SU-DHL-6 (cell line): Measurements from ENCODE around the gene TSG101.

Experiments used
- H2AFZ ChIP-seq: fragments of 200-600 bp; sonication (generic); 2 replicates; pipeline ENCODE4 v1.6.1; 2014; ENCODE audit warnings: low read depth, mild to moderate bottlenecking, moderate library complexity, mixed read lengths, antibody characterized with exemption, low read length; ENCODE audit not compliant: severe bottlenecking
- H3F3A ChIP-seq: fragments of 200-600 bp; shearing (Covaris generic); 2 replicates; pipeline ENCODE4 v1.6.0; 2016; ENCODE audit warnings: antibody characterized with exemption, mild to moderate bottlenecking; ENCODE audit not compliant: insufficient read depth
- H3K27ac ChIP-seq: fragments of 200-600 bp; sonication (generic); 2 replicates; pipeline ENCODE4 v1.5.1; 2016; ENCODE audit warnings: low read depth, mild to moderate bottlenecking, low read length, moderate library complexity, mixed read lengths
- H3K27me3 ChIP-seq: fragments of 200-600 bp; sonication (generic), shearing (Covaris generic); 2 replicates; pipeline ENCODE4 v1.6.0; 2014; ENCODE audit warnings: mild to moderate bottlenecking, low read length
- H3K36me3 ChIP-seq: fragments of 200-600 bp; sonication (generic); 2 replicates; pipeline ENCODE4 v1.6.1; 2014; ENCODE audit warnings: mild to moderate bottlenecking, low read length, mixed read lengths
- H3K4me2 ChIP-seq: fragments of 300-600, 200-600 bp; shearing (Covaris generic), sonication (generic); 2 replicates; pipeline ENCODE4 v1.6.0; 2014; ENCODE audit warnings: low read length, low read depth, mild to moderate bottlenecking; ENCODE audit not compliant: poor library complexity, severe bottlenecking
- H3K4me3 ChIP-seq: fragments of 200-600 bp; sonication (generic); 2 replicates; pipeline ENCODE4 v1.5.1; 2014; ENCODE audit warnings: antibody characterized with exemption, low read length, mild to moderate bottlenecking, mixed read lengths; ENCODE audit not compliant: insufficient read depth, poor library complexity, severe bottlenecking
- H3K79me2 ChIP-seq: fragments of 200-600 bp; sonication (generic); 2 replicates; pipeline ENCODE4 v1.6.1; 2014; ENCODE audit warnings: mild to moderate bottlenecking, low read length, moderate library complexity; ENCODE audit not compliant: insufficient read depth
- H3K9ac ChIP-seq: fragments of 200-600 bp; sonication (generic); 2 replicates; pipeline ENCODE4 v1.7.0; 2014; ENCODE audit warnings: mild to moderate bottlenecking, low read length
- H3K9me2 ChIP-seq: fragments of 200-600 bp; sonication (generic); replicated peaks from 2 replicates; pipeline ENCODE4 v1.6.1; 2014; ENCODE audit warnings: low read length; ENCODE audit not compliant: insufficient read depth
- H3K9me3 ChIP-seq: fragments of 200-600 bp; sonication (generic); 2 replicates; pipeline ENCODE4 v1.6.1; 2014; ENCODE audit warnings: low read length, mixed read lengths; ENCODE audit not compliant: insufficient read depth
- H4K20me1 ChIP-seq: fragments of 200-600 bp; sonication (generic); 2 replicates; pipeline ENCODE4 v1.6.1; 2014; ENCODE audit warnings: low read depth, mild to moderate bottlenecking, antibody characterized with exemption, low read length, moderate library complexity, mixed read lengths
- CTCF ChIP-seq: fragments of 200-600 bp; sonication (generic); IDR thresholded peaks from one replicate; pipeline ENCODE4 v1.5.1; 2017; ENCODE audit warnings: antibody characterized with exemption, mild to moderate bottlenecking, low read length, moderate library complexity; ENCODE audit not compliant: insufficient read depth, poor library complexity, severe bottlenecking
- EZH2phosphoT487 ChIP-seq: fragments of 200-600 bp; sonication (generic), shearing (Covaris generic); conservative IDR thresholded peaks from 2 replicates; pipeline ENCODE4 v1.6.1; 2018; ENCODE audit warnings: mild to moderate bottlenecking, antibody characterized with exemption, low read length, moderate library complexity, mixed read lengths

The TSG101 gene

GRCh38 chr11:18495271-18495670 is 31.5 kb downstream of the TSG101 start:
- H3K9me3 ChIP-seq = no peaks in the 10 kb centered on the region
- no peak overlapping the region for H3K9ac ChIP-seq
- H3K4me3 ChIP-seq = no peak overlapping the region
- TF ChIP-seq EZH2phosphoT487 = no peak
- no peak for TF ChIP-seq CTCF
- no peaks in the 10 kb centered on the region for H3K9me2 ChIP-seq
- H3F3A ChIP-seq = peaks cover 4% of the 10 kb centered on the region; the same call in 1 of the 2 replicates
- no peaks in the 10 kb centered on the region for H4K20me1 ChIP-seq
- H2AFZ ChIP-seq = no peak overlapping the region
- H3K36me3 ChIP-seq = peaks cover 16% of the 10 kb centered on the region
- H3K4me2 ChIP-seq = no peak overlapping the region
- H3K27ac ChIP-seq = no peak overlapping the region
- H3K27me3 ChIP-seq = no peaks in the 10 kb centered on the region
- no peaks in the 10 kb centered on the region for H3K79me2 ChIP-seq

DNA sequence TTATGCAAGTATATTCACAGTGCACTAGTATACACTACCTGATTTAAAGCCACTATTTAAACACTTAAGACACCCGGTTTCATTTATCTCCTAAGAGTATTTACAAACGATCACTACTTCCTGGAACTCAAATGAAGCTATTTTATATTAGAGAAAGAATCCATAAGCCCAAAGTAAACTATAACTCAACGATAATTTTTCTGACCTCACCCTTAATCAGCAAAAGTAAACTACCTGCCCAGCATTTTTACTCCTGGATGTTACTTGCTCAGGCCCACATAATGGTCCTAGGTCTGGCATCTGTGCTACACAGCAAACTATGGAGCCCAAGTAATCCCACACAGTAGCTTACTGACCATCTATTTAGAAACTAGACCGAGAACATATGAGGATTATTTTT is 33.4 kb downstream of the TSG101 start:
- Histone ChIP-seq H3K27me3 (no peaks in the 10 kb centered on the region), H3K4me3 (no peak overlapping the region), H3K36me3 (peaks cover 13% of the 10 kb centered on the region), H3K9me3 (no peaks in the 10 kb centered on the region), H3K9me2 (no peaks in the 10 kb centered on the region), H3K4me2 (no peak overlapping the region), H3K79me2 (no peaks in the 10 kb centered on the region), H3K9ac (no peak overlapping the region), H3F3A (no peaks in the 10 kb centered on the region), H4K20me1 (no peaks in the 10 kb centered on the region), H2AFZ (no peak overlapping the region), H3K27ac (no peak overlapping the region)
- no peak for TF ChIP-seq EZH2phosphoT487
- TF ChIP-seq CTCF = no peak

DNA sequence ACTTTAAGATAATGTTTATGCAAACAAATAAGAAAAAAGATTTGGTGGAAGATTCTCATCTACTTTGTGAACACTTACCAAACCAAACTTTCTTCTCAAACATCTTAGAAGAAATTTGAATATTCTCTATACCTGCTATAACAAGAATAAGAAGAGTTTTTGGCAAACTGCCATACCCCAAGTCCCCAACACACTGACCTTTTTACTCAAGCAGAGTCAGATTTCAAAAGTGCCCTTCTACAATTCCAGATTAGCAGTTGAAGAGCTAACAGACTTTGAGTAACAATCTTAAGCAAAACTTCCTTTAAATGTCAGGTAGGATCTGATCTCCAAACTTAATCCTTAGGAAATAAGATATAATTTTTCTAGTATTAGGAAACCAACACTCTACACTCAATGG is 33.9 kb downstream of the TSG101 start:
- H3K27me3 ChIP-seq = no peaks in the 10 kb centered on the region
- H3K79me2 ChIP-seq = no peaks in the 10 kb centered on the region
- H3K27ac ChIP-seq = no peak overlapping the region
- no peak overlapping the region for H3K4me2 ChIP-seq
- no peak overlapping the region for H3K4me3 ChIP-seq
- no peaks in the 10 kb centered on the region for H3F3A ChIP-seq
- no peak overlapping the region for H3K9ac ChIP-seq
- TF ChIP-seq CTCF (no peak), EZH2phosphoT487 (no peak)
- no peaks in the 10 kb centered on the region for H3K9me2 ChIP-seq
- no peaks in the 10 kb centered on the region for H4K20me1 ChIP-seq
- H3K36me3 ChIP-seq = peaks cover 13% of the 10 kb centered on the region
- no peak overlapping the region for H2AFZ ChIP-seq
- H3K9me3 ChIP-seq = no peaks in the 10 kb centered on the region

DNA sequence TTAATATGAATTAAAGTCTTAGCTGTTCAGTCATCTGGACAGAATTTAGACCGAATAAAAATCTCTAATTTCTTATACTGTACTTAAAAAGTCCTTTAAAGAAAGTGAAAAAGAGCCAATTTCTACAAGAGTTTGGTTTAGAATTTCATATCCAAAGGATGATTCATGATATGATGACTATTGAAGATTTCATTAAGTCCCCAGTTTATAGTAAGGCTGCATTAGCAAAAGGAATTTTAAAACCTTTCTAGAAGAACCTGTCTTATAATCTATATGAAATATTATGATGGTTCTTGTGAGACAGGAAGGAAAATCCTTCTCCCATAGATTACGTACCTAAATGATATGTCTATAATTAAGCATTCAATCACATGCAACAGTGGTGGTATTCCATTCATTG is 34.8 kb downstream of the TSG101 start:
- no peak overlapping the region for H3K4me3 ChIP-seq
- H3K79me2 ChIP-seq = no peaks in the 10 kb centered on the region
- H3K9me2 ChIP-seq = no peaks in the 10 kb centered on the region
- H3K4me2 ChIP-seq = no peak overlapping the region
- no peaks in the 10 kb centered on the region for H3F3A ChIP-seq
- no peaks in the 10 kb centered on the region for H4K20me1 ChIP-seq
- TF ChIP-seq CTCF = no peak
- TF ChIP-seq EZH2phosphoT487 = no peak
- no peaks in the 10 kb centered on the region for H3K27me3 ChIP-seq
- no peaks in the 10 kb centered on the region for H3K9me3 ChIP-seq
- H3K36me3 ChIP-seq = peaks cover 20% of the 10 kb centered on the region
- no peak overlapping the region for H2AFZ ChIP-seq
- no peak overlapping the region for H3K9ac ChIP-seq
- no peak overlapping the region for H3K27ac ChIP-seq
